Kidney (tissue), 14 donors: Measurements from ENCODE around the gene NF2. TPM values are rescaled to one million over a fixed set of nuclear protein-coding genes. Genes with fewer than 3 reads are reported as not detected.

Experiments
- DNase-seq, 5 donors: peaks; one replicate each; pipeline ENCODE4 v3.0.0-alpha.2; 2013 to 2020
- FAIRE-seq: peaks from 2 replicates; lab custom pipeline; 2012; peaks lifted over from hg19 to GRCh38; lab: Jason Lieb, UNC
- H3K27ac ChIP-seq, 2 donors: one replicate each; pipeline ENCODE4 v1.7.0; 2013; ENCODE audit warnings: low read depth in 2 of 2, low read length in 2 of 2, inconsistent platforms in 1 of 2
- H3K27me3 ChIP-seq: one replicate; pipeline ENCODE4 v1.7.1; 2013; ENCODE audit warnings: low read length, inconsistent platforms; ENCODE audit not compliant: control insufficient read depth, insufficient read depth
- H3K36me3 ChIP-seq, 3 donors: one replicate each; pipeline versions ENCODE4 v1.7.0 to v1.7.1; 2013; ENCODE audit warnings: low read length in 3 of 3, control low read depth in 1 of 3, inconsistent platforms in 1 of 3; ENCODE audit not compliant: insufficient read depth in 3 of 3, control insufficient read depth in 2 of 3
- H3K4me1 ChIP-seq, 3 donors: one replicate each; pipeline versions ENCODE4 v1.7.0 to v1.7.1; 2013; ENCODE audit warnings: low read length in 3 of 3, inconsistent platforms in 1 of 3, low read depth in 1 of 3; ENCODE audit not compliant: control insufficient read depth in 2 of 3, insufficient read depth in 2 of 3
- H3K4me3 ChIP-seq, 3 donors: one replicate each; pipeline versions ENCODE4 v1.7.0 to v1.8.1; 2013; ENCODE audit warnings: low read length in 3 of 3, control low read depth in 1 of 3, inconsistent platforms in 1 of 3
- H3K9ac ChIP-seq, 3 donors: one replicate each; pipeline versions ENCODE4 v1.7.0 to v1.7.1; 2013; ENCODE audit warnings: low read length in 3 of 3, control low read depth in 1 of 3, inconsistent platforms in 1 of 3
- H3K9me3 ChIP-seq, 3 donors: one replicate each; pipeline versions ENCODE4 v1.7.0 to v1.7.1; 2013; ENCODE audit warnings: low read length in 3 of 3, control low read depth in 1 of 3, inconsistent platforms in 1 of 3; ENCODE audit not compliant: control insufficient read depth in 2 of 3, insufficient read depth in 1 of 3
- intact Hi-C: fragments of 100-400 bp; cut with DNase I; formaldehyde crosslinking; loops from one replicate; pipeline ENCODE4 v1.11.1; 2022
- polyA plus RNA-seq: library from polyadenylated mRNA; stranded (reverse); fragments of 350-450 nt; fragmentation: Illumina TruSeq; extraction: RNeasy Lipid Tissue Mini Kit (QIAGEN cat#74804); gene quantifications from one replicate; pipeline ENCODE4 v1.2.3, GENCODE V29; 2014; ENCODE audit warnings: low read depth, low replicate concordance; ENCODE audit not compliant: insufficient read depth
- total RNA-seq: library from RNA; stranded (reverse); fragmentation: NEBNext Ultra II Directional; extraction: Animal tissue kit (Norgen Biotek cat#: 25700); gene quantifications from one replicate; pipeline ENCODE4 v1.2.1, GENCODE V29; 2021
- TF ChIP-seq, protein P1 (sequence below): IDR thresholded peaks from 3 replicates; pipeline ENCODE4 v1.5.1; 2012; ENCODE audit warnings: mild to moderate bottlenecking, moderate library complexity, borderline replicate concordance; ENCODE audit not compliant: insufficient read depth; ENCODE audit errors: extremely low read depth
- donor health status: control.
- donor health status: control.
- donor health status: control.
- donor health status: control.
- donor health status: control.
- donor health status: DM: yes; HTN: yes; CAD: no.
- donor health status: Normal renal cell carcinoma (clear cell type).

The NF2 gene
- total and polyA plus RNA-seq, 2 donors from 2014 or later: 15.4 to 60.6 TPM

DNA sequence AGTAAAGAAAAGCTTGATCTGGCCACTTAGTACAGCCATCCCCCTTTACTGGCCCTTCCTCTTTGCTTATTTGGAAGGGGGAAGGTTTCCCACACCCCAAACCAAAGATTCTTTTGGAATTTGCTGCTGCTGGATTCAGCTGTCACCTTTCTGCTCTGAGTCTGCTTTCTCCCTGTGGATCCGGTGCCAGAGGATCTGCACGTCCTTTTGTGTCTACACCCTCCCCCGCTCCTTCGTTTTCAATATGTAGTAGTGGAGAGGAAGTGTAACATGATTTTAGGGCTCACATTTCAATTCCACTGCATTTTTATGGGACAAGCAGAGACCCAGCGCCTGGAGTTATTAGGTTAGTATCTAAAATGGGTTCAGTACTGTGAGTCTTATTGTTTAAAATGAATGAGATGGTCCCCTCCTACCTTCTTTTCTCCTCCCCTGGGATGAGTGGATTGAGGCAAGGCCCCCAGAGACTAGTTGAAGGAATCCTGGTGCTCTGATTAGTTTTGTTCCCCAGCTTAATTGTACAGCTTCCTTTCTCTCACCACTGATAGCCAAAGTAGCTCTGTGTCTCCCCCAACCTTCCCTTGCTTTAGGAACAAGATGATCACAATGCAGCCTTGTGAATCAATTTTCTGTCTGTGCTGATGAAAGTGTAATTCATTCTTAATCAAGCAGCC is 85.9 kb downstream of the NF2 start:
- Histone ChIP-seq H3K27ac (no peak overlapping the region), H3K4me1 (no peaks in the 10 kb centered on the region), H3K36me3 (peaks cover 0 to 10% (median 4%) of the 10 kb centered on the region in 3 donors), H3K9ac (no peak overlapping the region), H3K27me3 (no peaks in the 10 kb centered on the region), H3K9me3 (no peaks in the 10 kb centered on the region), H3K4me3 (no peak overlapping the region)
- TF ChIP-seq, protein P1, sequence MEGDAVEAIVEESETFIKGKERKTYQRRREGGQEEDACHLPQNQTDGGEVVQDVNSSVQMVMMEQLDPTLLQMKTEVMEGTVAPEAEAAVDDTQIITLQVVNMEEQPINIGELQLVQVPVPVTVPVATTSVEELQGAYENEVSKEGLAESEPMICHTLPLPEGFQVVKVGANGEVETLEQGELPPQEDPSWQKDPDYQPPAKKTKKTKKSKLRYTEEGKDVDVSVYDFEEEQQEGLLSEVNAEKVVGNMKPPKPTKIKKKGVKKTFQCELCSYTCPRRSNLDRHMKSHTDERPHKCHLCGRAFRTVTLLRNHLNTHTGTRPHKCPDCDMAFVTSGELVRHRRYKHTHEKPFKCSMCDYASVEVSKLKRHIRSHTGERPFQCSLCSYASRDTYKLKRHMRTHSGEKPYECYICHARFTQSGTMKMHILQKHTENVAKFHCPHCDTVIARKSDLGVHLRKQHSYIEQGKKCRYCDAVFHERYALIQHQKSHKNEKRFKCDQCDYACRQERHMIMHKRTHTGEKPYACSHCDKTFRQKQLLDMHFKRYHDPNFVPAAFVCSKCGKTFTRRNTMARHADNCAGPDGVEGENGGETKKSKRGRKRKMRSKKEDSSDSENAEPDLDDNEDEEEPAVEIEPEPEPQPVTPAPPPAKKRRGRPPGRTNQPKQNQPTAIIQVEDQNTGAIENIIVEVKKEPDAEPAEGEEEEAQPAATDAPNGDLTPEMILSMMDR: no peak
- intact Hi-C loops: no loop called here
- FAIRE-seq: no peak
- peak in 1 of 5 donors; percentile 68 for DNase-seq

DNA sequence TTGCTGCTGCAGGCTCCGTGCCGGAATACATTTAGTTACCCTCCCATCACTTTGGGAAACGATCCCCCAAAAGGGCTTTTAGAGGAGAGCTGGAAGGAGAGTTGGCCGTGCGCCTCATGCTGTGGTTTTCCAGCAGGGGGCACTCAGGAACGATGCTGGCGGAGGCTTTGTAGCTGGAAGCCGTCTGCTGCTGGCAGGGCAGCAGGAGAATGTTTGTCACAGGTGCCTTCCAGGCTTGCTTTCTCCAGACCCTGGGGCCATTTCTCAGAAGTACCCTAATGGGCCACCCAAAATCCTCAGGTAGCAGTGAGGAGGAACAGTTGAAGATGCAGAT is 86.4 kb downstream of the NF2 start:
- TF ChIP-seq, protein P1: peak; percentile 61
- DNase-seq: peak in 3 of 5 donors; percentile 69 to 77 (median 70)
- H3K4me3 ChIP-seq: no peak overlapping the region
- H3K9ac ChIP-seq: no peak overlapping the region
- H3K9me3 ChIP-seq: no peaks in the 10 kb centered on the region
- H3K36me3 ChIP-seq: peaks cover 0 to 12% (median 4%) of the 10 kb centered on the region in 3 donors
- no peak overlapping the region for H3K27ac ChIP-seq
- H3K4me1 ChIP-seq: no peaks in the 10 kb centered on the region
- intact Hi-C loops: no loop called here
- H3K27me3 ChIP-seq: no peaks in the 10 kb centered on the region
- no peak for FAIRE-seq

DNA sequence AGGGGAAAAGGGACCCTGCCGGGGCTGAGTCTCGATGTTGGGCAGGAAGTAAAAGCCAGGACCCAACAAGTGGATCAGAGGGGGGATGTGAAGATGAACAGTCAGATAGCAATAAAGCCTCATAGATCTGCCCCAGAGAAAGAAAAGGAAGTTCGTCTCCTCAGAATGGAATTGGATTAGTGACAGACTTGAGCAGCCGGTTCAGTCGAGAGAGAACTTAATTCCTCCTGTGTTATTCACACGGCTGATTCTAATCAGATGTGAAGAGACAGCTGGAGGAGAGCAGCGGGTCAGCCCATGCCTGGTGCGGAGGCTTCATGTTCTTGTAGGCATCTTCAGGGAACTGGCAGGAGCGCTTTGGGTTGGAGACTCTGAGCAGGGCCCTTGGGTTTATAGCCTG is 87.0 kb downstream of the NF2 start:
- DNase-seq (peak in 1 of 5 donors; percentile 45), FAIRE-seq (no peak)
- H3K27ac ChIP-seq: no peak overlapping the region
- H3K27me3 ChIP-seq: no peaks in the 10 kb centered on the region
- TF ChIP-seq, protein P1: no peak
- H3K4me1 ChIP-seq: no peaks in the 10 kb centered on the region
- intact Hi-C loops: no loop called here
- H3K4me3 ChIP-seq: no peak overlapping the region
- no peak overlapping the region for H3K9ac ChIP-seq
- H3K36me3 ChIP-seq: peaks cover 0 to 15% (median 4%) of the 10 kb centered on the region in 3 donors
- H3K9me3 ChIP-seq: no peaks in the 10 kb centered on the region
